HUES48 (cell line): ENCODE results near the gene TAOK1.

Source experiments
- H3K27ac ChIP-seq: one replicate; pipeline ENCODE4 v1.7.0; 2013; ENCODE audit warnings: low read depth, low read length, inconsistent platforms
- H3K27me3 ChIP-seq: 2 replicates; pipeline ENCODE4 v1.6.1; 2013; ENCODE audit warnings: mild to moderate bottlenecking, low read length; ENCODE audit not compliant: control insufficient read depth, insufficient read depth
- H3K36me3 ChIP-seq: 2 replicates; pipeline ENCODE4 v1.6.1; 2013; ENCODE audit warnings: low read length; ENCODE audit not compliant: control insufficient read depth, insufficient read depth
- H3K4me1 ChIP-seq: 2 replicates; pipeline ENCODE4 v1.6.1; 2013; ENCODE audit warnings: mild to moderate bottlenecking, low read length; ENCODE audit not compliant: control insufficient read depth, insufficient read depth
- H3K4me3 ChIP-seq: 2 replicates; pipeline ENCODE4 v1.5.1; 2013; ENCODE audit warnings: mild to moderate bottlenecking, low read depth, low read length
- H3K9ac ChIP-seq: 2 replicates; pipeline ENCODE4 v1.6.1; 2013; ENCODE audit warnings: mild to moderate bottlenecking, low read depth, low read length, moderate library complexity
- H3K9me3 ChIP-seq: 2 replicates; pipeline ENCODE4 v1.6.1; 2013; ENCODE audit warnings: low read length; ENCODE audit not compliant: control insufficient read depth, insufficient read depth

Gene TAOK1

DNA sequence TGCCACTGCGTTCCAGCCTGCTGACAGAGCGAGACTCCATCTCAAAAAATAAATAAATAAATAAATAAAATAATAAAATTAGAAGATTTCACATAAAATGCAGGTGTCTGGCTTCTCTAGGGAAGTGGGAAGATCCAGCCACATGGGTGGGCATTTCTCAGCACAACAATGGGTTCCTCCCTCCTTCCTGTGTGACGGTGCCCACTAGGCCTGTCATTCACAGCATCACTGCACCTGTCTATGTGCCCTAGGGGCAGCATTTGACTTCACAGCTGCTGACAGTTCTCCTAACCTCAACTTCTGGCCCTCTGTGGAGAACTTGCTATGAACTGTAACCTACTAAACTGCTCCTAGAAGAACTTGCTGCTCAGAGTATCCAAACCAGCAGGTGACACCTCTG lies 173.7 kb downstream of the TAOK1 start:
- no peak overlapping the region for H3K4me3 ChIP-seq
- H3K36me3 ChIP-seq: no peaks in the 10 kb centered on the region
- H3K27me3 ChIP-seq: peaks cover 38% of the 10 kb centered on the region
- no peak overlapping the region for H3K9ac ChIP-seq
- H3K9me3 ChIP-seq: no peaks in the 10 kb centered on the region
- no peak overlapping the region for H3K27ac ChIP-seq
- peaks cover 4% of the 10 kb centered on the region; the same call in 1 of the 2 replicates for H3K4me1 ChIP-seq

DNA sequence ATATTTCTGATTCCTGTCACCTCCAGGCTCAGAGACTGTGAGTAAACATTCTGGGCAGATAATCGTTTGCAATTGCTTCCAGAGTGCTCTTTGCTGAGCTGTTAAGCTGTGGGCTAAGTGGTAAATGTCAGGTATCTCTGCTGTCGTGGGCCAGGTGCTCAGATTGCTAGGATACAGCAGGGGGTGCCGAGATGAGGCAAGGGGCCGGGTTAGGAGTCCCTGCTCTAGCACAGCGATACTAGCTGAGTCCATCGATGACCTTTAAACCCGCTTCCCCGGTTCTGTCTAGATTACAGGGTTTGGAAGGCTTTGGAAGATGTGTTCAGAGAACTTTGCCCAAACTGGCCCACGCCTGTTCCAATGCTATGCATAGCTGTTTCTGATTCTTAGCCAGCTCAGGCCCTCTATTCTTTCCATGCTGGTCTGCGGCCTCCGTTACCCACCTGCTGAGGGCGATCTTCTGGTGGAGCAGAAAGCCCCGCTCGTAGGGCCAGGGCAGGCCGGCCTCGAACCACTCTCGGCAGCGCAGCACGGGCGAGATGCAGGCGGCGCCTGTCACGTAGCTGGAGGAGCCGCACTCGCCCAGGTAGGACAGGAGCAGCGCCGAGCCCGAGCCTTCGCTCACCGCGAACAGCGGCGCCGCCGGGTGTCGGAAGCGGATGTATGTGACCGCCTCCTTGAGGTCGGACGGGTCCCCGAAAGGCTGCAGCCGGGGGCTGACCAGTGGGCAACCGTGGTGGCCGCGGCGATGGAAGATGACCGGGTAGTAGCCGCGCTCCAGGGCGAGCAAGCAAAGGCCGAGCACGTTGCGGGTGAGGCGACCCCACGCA lies 175.7 kb downstream of the TAOK1 start:
- Histone ChIP-seq H3K27ac (no peak overlapping the region), H3K4me3 (peak overlapping the region; percentile 85), H3K9me3 (no peaks in the 10 kb centered on the region), H3K4me1 (peaks cover 10% of the 10 kb centered on the region), H3K36me3 (no peaks in the 10 kb centered on the region), H3K27me3 (peaks cover 45% of the 10 kb centered on the region), H3K9ac (no peak overlapping the region)

DNA sequence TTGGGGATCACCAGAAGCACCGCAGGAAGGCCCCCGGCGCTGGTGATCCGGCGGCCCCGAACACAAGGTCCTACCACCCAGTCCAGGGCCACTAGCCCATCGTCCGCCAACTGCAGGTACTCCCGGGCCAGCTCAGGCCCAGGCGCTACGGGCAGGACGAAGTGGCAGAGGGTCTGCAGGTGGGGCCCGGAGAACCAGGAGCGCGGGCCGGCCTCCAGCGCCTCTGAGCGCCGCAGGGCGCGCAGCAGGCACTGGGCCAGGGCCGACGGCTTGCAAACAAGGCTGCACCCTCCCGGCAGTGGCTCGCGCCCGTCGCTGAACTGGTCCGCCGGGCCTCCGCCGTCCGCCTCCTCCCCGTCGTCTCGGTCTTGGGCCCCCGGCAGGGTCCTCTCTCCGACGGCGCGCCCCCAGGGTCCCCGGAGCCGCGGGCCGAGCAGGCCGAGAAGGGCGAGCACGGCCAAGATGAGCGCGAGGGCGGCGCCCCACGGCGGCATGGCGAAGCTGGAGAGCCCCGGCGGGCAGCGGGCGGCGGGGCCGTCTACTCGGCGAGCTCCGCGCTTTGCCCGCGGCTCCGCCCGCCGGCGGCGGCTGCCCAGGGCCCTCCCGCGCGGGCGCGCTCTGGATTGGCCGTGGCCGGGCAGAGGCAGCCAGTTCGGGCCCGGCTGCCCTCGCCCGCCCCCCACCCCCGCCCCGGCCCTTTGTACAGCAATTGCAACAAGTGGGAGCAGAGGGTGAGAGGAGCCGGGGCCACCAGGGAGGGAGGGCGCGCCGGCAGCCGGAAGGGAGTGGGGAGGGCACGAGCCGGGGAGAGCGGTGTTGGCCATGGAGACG lies 176.5 kb downstream of the TAOK1 start, which contains the start of gene ABHD15:
Gene ABHD15, minus strand, starts transcription at position 565 of the 831 bp plus-strand sequence. Its CDS starts 71 bp downstream, at position 494.
- H3K9me3 ChIP-seq: no peaks in the 10 kb centered on the region
- H3K9ac ChIP-seq: no peak within 1 kb of the TSS
- H3K36me3 ChIP-seq: no peaks in the 10 kb centered on the region
- peaks cover 45% of the 10 kb centered on the region for H3K27me3 ChIP-seq
- H3K27ac ChIP-seq: no peak within 1 kb of the TSS
- H3K4me3 ChIP-seq: peak within 1 kb of the TSS; percentile 85
- peaks cover 10% of the 10 kb centered on the region for H3K4me1 ChIP-seq

DNA sequence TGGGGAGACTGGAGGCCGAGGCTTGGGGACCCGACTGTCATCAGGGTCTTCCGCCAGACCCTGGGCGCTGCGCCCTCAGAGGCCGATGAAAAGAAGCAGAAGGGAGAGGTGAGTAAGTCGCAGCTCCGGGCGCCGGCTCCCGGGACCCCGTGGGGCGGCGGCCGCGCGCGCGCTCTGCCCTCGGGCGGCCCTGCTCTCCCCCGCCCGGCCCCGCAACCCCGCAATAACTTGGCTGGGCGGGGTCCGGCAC lies 177.1 kb downstream of the TAOK1 start:
- peaks cover 10% of the 10 kb centered on the region for H3K4me1 ChIP-seq
- H3K27me3 ChIP-seq: peaks cover 45% of the 10 kb centered on the region
- H3K9me3 ChIP-seq: no peaks in the 10 kb centered on the region
- H3K4me3 ChIP-seq: peak overlapping the region; percentile 85
- H3K9ac ChIP-seq: no peak overlapping the region
- no peak overlapping the region for H3K27ac ChIP-seq
- no peaks in the 10 kb centered on the region for H3K36me3 ChIP-seq

DNA sequence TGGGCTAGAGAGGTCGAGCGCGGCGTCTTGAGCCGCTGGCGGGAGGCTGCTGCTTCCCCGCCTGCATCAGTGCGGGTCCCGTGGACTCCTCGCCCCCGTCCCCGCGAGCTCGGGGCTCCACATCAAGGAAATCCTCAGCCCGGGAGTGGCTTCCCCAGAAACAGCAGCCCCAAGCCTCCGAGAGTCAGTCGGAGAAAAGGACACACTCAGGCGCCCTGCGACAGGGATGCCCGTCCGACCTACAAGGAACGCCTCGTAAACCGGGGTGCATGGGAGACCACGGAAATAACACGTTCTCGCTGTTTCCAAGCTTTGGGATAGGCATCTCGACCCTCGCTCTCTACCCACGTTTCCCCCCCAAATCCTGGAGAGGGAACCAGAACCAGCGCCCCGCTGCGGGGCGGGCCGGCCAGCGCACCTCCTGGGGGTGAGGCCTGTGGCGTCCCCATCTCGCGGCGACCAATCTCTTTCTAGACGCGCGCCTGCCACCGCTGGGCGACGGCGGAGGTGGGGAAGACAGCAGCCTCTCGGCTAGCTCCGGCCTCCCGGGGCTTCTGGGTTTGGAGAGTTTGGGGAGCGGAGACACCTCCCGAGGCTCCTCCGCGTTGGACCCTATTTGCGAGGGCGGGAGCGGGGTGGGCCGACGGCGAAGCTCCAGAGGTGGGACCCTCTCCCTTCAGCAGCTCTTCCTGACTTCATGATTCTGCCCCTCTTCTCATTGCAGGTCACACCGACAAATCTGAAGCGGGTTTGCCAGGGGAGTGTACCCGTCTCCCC lies 177.6 kb downstream of the TAOK1 start:
- Histone ChIP-seq H3K4me3 (peak overlapping the region; percentile 85), H3K27me3 (peaks cover 45% of the 10 kb centered on the region), H3K9me3 (no peaks in the 10 kb centered on the region), H3K4me1 (peaks cover 10% of the 10 kb centered on the region), H3K36me3 (no peaks in the 10 kb centered on the region), H3K9ac (no peak overlapping the region), H3K27ac (peak overlapping the region; percentile 64)

DNA sequence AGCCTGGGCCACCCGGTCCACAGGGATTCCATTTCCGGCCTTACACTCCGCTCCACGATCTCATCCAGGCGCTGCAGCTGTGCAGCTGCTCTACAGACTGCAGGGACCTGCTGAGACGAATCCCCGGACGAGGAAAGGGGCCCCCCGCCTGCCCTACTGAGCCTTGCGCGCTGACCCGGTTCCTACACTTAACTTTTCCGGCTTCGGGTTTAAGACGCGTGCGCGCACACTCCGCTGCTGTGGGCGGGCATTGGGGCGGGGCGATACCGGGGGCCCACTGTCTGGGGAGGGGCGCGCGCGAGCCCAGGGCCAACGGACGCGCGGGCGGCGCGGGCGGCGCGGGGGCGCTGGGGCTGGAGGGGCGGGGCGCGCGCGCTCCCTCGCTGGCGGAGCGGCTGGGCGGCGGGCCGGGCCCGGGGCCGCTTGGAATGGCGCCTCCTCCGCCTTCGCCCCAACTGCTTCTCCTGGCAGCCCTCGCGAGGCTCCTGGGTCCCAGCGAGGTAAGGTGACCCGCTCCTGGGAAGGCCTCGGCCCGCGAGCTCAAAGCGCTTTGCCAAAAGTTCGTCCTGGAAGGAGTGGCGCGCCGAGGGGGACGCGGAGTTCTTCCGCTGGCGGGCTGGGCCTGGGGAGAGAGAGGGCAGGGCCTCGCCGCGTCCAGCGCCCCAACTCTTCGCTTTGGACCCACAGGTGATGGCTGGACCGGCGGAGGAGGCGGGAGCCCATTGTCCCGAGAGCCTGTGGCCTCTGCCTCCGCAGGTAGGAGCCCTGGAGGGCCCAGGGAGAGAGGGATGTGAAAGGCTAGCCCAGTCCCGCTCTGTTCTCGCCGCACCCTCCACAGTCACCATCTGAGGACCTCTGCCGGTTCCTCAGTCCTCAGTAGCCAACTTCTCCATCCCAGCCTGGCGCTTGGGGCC lies 178.4 kb downstream of the TAOK1 start, which contains the start of gene TP53I13:
Gene TP53I13, plus strand, starts transcription at position 371 of the 914 bp plus-strand sequence. Its CDS starts 58 bp downstream, at position 429.
- Histone ChIP-seq H3K9ac (peak within 1 kb of the TSS; percentile 70), H3K4me1 (peaks cover 10% of the 10 kb centered on the region), H3K9me3 (no peaks in the 10 kb centered on the region), H3K27ac (peak within 1 kb of the TSS; percentile 64), H3K36me3 (no peaks in the 10 kb centered on the region), H3K4me3 (peak within 1 kb of the TSS; percentile 85), H3K27me3 (peaks cover 45% of the 10 kb centered on the region)

DNA sequence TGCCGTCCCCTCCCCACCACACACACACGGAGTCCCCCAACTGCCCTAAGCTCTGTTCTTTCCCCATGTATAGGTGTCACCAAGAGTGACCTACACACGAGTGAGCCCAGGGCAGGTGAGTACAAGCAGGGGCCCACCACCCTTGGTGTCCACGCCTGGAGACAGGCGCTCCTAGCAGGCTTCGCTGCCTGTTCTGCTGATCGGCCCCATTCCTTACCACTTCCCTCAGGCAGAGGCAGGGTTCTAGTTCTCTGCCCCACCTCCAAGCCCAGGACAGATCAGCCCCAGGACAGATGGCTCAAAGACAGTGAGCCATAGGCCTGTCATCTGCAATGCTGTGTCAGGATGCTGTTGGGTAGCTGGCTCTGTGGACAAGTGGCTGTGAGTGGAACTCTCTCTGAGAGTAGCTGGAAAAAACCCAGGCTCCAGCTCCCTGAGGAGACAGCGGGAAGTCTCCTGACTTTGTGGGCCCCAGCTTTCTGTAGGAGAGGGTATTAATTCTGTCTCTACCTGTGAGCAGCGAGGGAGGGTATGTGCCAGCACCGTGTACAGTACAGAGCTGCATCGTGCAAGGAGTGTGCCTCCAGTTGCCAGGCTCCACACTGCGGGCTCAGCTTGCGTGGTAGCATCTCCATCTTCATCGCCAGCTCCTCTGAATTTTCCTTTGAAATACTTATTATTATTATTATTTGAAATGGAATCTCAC lies 179.2 kb downstream of the TAOK1 start:
- Histone ChIP-seq H3K36me3 (peaks cover 3% of the 10 kb centered on the region), H3K9me3 (no peaks in the 10 kb centered on the region), H3K4me1 (peaks cover 10% of the 10 kb centered on the region), H3K9ac (peak overlapping the region; percentile 70; the same call in 1 of the 2 replicates), H3K4me3 (peak overlapping the region; percentile 85), H3K27ac (no peak overlapping the region), H3K27me3 (peaks cover 41% of the 10 kb centered on the region)

DNA sequence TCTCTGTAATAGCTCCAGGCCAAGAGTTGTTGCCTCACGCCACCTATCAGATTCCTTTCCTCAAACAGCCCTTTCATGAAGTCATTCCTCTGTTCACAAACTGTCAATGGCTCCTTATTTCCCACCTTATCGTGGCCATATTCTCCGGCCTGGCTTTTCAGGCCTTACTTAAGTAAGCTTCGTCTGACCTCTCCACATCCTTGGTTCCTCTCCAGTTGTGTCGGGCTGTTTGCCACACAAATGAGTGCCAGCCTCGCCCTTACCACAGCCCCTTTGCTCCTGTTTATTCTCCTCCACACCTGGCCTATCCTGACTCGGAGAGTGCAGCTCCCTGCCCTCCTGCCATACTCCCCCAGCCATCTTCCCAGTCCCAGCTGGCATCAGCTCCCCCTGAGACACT lies 180.4 kb downstream of the TAOK1 start:
- Histone ChIP-seq H3K9me3 (no peaks in the 10 kb centered on the region), H3K27ac (no peak overlapping the region), H3K9ac (no peak overlapping the region), H3K4me3 (no peak overlapping the region), H3K27me3 (peaks cover 30% of the 10 kb centered on the region), H3K36me3 (peaks cover 14% of the 10 kb centered on the region), H3K4me1 (peaks cover 9% of the 10 kb centered on the region)

DNA sequence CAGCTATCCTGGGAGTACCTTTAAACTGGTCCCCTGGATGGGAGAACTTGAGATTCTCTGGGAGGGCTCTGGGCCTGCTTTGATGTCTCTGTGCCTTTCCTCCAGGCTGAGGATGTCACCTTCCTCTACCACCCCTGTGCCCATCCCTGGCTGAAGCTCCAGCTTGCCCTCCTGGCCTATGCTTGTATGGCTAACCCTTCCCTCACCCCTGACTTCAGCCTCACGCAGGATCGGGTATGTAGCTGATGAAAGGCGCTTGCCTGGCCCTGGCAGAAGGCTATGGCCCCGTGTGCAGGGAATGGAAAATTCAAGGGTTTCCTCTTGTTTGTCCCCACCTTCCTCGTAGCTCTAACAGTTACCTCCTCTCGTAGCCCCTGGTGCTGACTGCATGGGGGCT lies 181.3 kb downstream of the TAOK1 start:
- peaks cover 24% of the 10 kb centered on the region for H3K36me3 ChIP-seq
- H3K27me3 ChIP-seq: peaks cover 20% of the 10 kb centered on the region

More for the DNA sequence above, 181.3 kb downstream of the TAOK1 start:
- Histone ChIP-seq H3K4me3 (no peak overlapping the region), H3K27ac (no peak overlapping the region), H3K9ac (no peak overlapping the region), H3K4me1 (peaks cover 6% of the 10 kb centered on the region; the same call in 1 of the 2 replicates), H3K9me3 (no peaks in the 10 kb centered on the region)
